Measurements from ENCODE around the gene FARSA.
"Not testable (repeated sequence)": the region's sequence is repeated elsewhere in the genome, so short reads cannot be mapped to it uniquely, and the experiment has no call there.

FARSA gene

DNA sequence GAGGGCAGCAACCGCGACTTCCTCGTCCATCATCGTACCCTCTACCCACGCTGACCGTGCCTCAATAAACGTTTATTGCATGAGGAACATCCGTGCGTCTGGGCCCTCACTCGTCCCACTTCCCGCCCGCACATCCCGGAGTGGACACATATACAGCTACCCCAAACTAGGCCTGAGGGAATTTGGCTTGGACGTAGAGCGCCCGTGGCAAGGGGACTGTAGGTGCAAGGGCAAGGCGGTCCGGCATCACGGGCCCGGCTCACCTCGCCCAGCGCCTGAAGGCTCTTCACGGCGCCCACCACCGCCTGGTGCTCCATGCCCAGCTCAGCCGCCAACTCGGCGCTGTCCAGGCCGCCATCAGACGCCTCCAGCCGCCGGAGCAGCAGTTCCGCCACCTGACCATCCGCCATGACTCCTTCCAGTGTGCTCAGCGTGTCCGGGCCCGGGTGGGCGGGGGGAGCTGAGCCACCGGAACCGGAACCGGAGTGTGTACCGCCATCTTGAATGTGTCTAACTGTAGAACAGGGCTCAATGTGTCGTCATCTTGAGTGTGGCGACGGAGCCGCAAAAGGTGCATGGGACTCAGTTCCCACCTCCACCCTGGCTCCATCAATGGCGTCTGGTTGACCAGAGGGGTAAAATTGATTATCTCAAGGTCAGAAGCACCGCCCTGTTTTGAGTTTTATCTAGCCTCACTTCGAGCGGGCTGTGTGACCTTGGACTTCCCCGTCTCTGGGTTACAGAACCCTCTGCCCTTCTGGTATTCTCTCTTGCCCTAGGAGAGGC, at the start of gene FARSA:
FARSA (minus strand) TSS at position 425 of the 786 bp plus-strand sequence; CDS start at position 410, 15 bp downstream.
- DNase-seq: peak; percentile 93

DNA sequence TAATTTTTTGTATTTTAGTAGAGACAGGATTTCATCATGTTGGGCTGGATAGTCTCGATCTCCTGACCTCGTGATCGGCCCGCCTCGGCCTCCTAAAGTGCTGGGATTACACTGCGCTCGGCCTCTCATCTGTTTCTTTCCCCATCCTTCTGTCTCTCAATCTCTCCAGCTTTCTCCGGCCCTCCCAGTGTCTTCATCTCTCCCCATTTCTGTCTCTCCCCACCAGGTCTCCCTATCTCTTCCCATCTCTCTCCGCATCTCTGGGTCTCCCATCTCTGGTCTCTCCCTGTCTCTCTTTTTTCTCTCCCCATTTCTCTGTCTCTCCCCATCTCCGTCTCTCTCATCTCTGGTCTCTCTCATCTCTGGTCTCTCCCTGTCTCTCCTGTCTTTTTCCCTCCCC, 49.6 kb upstream of the FARSA start:
- DNase-seq: no peak

DNA sequence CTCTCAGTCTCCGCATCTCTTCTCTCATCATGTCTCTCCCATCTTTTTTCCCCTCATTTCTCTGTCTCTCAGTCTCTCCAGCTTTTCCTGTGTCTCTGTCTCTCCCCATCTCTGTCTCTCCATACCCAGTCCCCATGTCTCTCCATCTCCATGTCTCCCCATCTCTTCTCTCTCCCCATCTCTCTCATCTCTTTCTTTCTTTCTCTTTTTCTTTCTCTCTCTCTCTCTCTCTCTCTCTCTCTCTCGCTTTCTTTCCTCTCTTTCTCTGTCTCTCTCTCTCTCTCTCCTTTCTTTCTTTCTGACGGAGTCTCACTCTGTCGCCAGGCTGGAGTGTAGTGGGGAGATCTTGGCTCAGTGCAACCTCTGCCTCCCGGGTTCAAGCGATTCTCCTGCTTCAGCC, 49.1 kb upstream of the FARSA start:
- DNase-seq: no peak

DNA sequence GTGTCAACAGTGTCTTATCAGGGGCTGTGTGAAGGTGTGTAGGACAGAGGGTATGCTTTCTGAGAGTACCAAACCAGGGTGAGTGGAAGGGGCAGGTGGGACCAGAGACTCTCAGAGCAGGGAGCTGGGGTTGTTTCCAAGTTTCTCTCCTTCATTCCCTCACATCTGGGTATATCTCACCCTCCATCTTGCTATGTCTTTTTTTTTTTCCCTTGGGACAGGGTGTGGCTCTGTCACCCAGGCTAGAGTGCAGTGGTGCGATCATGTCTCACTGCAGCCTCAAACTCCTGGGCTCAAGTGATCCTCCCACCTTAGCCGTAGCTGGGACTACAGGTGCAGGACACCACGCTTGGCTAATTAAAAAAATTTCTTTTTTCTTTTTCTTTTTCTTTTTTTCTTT, 46.5 kb upstream of the FARSA start:
- DNase-seq: no peak

DNA sequence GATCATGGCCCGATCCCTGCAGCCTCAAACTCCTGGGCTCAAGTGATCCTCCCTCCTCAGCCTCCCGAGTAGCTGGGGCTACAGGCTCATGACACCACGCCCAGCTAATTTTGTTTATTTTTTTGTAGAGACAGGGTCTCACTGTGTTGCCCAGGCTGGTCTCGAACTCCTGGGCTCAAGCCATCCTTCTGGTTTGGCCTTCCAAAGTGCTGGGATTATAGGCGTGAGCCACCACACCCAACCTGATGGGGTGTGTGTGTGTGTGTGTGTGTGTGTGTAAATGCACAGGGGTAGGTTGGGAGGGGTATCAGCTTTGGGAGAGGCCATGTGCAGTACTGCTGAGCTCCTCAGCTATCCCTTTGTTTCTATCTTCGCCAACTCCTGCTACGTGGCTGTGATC, 42.6 kb upstream of the FARSA start:
- not testable (repeated sequence) for DNase-seq

DNA sequence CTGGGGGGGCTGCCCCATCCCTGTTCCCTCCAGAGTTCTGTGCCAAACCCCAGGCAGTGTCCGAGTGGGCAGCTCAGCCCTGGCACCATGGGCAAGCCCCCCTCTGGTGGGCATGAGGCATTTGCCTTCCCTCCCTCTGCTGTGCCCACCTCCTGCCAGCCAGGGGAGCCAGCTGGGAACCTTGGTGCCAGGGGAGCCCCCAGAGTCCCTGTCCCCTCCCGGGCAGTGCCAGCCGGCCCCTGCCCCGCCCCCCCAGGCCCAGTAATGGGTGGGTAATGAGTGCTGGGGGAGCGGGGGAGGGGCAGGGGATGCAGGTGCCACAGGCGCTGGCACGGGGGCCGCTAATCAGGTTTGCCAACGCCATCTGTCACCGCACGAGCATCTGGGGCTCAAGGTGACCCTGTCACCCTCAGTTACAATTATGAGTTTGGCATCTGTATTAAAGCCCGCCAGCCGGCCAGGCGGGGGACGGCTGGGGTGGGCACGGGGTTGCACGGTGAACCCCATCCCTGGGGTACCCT, 41.8 kb upstream of the FARSA start:
- DNase-seq: no peak

DNA sequence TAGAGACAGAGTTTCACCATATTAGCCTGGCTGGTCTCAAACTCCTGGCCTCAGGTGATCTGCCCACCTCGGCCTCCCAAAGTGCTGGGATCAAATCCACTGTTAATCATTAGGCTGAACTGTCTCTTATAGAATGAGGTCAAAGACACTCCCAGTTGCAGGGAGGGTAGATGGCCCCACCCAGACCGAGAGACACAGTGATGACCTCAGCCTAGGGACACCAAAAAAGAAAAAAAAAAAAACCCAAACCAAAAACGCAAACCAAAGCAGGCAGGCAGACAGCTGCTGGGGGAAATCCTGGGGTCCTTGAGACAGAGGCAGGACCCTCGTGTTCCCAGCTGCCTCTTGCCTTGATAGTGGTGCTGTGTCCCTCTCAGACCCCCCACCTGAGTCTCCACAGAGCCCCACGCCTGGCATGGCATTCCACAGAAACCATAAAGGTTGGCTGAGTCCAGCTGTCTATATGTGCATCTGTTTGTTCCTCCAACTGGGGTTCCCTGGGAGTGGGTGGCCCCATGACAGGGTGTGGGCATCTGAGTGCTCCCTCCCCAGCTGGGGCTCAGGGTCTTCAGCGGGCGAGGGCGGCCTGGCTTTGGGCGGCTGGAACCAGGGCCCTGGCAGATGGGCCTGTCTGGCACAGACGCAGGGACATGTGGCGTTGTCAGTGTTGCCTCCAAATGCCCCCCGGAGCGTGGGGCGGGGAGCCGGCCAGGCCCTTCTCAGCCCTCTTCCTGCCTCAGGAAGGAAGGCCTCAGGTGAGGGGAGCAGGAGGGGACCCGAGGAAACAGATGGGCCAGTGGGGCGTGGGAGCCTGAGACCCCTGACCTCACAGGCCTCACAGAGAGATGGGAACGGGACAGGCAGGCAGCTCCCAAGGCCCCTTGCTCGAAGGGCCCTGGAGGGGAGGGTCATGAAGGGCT, 41.0 kb upstream of the FARSA start:
- no peak for DNase-seq

DNA sequence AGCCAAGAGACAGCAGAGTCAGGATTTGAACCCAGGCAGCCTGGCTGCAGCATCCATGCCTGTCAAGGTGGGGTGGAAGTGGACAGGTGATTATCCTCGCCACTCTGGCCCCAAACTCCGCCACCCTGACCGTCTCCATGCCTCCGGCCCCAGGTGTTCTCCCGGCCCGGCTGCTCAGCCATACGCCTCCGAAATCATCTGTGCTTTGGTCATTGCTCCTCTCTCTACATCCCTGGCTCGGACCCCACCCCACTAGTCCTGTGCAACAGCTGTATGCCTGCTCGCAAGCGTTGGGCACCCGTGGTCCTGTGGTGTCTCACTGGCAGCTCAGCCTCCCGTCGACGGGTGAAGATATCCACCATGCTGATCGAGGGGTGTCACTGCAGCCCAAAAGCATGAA, 39.7 kb upstream of the FARSA start:
- DNase-seq: no peak

DNA sequence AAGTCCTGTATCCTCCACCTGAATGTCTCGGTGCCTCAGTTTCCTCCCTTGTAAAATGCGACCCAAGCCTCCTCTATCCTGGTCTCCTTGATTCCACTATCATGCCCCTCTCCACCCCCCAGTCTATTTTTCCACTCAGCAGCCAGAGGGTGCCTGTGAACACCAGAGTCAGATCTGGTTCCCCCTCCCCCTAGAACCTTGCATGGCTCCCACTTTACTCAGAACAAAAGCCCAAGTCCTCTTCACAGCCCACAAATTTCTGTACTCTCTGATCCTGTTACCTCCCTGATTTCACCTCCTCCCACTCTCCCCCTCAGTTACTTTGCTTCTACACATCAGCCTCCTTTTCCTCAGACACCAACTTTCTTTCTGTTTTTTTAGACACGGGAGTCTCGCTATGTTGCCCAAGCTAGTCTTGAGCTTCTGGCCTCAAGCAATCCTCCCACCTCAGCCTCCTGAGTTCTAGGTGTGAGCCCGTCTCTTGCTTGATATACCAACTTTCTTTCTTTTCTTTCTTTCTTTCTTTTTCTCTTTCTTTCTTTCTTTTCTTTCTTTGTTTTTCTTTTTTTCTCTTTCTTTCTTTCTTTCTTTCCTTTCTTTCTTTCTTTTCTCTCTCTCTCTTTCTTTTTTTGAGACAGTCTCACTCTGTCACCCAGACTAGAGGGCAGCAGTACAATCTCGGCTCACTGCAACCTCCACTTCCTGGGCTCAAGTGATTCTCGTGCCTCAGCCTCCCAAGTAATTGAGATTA, 36.7 kb upstream of the FARSA start:
- no peak for DNase-seq

DNA sequence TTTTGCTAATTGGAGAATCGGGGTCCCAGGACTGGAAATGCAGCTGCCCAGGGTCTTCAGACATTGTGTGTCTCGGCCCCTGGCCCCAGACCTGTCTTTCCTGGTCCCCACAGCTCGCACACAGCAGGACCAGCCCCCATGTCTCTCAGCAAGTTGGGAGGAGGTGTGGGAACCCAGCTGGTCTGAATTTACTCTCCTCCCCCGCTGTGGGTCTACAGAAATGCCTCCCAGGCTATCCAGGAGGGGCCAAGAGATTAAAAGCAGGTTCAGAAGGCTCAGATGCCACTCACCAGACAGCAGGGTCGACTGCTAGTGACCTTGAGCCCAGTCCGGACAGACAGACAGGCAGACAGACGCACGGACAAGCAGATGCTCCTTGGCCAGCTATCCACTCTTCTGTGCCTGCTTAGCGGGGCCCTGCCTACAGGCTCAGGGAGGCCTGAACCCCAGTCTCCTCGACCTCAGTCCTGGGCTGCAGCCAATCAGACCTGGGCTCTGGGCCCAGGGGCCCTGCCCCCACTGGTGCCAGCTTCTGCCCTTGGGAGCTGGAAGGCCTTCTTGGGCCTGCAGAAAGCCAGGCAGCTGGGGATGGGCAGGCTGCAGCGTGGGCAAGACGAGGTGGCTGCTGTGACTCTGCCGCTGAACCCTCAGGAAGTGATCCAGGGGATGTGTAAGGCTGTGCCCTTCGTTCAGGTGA, 35.9 kb upstream of the FARSA start, which contains the start of gene DAND5:
DAND5 (plus strand) TSS at position 285 of the 697 bp plus-strand sequence; CDS start at position 370, 85 bp downstream.
- no peak for DNase-seq

DNA sequence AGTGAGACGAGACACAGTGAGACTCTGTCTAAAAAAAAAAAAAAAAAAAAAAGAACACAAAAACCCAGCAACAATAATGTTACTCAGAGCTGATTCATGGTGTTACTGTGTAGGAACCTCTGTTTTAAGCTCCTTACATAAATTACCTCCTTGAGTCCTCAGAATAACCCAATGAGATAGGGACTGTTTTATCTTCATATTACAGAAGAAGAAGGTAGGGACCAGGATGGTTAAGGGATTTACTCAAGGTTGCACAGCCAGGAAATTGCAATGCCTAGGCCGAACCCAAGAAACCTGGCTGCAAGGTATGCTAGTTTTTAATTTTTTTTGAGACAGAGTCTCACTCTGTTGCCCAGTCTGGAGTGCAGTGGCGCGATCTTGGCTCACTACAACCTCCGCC, 34.4 kb upstream of the FARSA start:
- no peak for DNase-seq

DNA sequence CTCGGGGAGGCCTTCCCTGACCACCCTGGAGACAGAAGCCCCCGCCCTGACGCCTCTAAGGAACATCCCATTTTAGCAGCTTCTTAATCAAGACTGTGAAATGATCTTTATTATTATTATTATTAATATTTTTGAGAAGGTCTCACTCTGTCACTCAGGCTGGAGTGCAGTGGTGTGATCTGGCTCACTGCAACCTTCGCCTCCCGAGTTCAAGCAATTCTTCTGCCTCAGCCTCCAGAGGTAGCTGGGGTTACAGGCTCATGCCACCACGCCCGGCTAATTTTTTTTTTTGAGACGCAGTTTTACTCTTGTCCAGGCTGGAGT, 32.3 kb upstream of the FARSA start:
- DNase-seq: no peak

DNA sequence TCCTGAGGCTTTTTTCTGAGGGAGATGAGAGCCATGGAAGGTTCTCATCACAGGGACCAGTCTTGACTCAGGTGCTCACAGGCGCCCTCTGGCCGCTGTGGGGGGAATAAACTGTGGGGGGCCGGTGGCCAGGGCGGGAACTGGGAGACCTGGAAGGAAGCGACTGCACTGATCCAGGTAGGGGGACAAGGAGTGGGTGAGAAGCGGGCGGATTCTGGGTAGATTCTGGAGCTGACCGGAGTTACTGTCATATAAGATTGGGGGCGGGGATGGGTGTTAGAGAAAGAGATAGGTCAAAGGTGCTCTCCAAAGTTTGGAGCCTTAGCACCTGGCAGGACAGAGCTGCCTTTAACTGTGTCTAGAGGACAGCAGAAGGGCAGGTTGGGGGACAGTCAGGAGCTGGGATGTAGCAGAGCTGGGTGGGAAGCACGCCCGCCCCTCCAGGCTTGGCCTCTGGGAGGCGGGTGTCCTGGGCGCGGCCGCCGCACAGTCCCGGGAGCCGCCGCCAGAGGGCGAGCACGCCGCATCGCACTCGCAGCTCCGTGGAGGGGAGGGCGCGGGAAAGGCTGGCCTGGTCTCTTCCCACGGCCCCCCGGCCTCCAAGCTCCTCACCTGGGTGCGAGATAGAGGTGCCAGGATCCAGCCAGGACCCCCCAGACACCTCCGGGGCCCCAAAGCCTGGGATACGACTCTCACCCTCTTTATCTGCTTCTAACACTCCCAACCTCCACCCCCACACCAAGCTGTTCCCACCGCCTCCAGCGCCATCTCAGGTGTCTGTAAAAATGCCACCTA, 31.7 kb upstream of the FARSA start:
- peak; percentile 88 for DNase-seq

DNA sequence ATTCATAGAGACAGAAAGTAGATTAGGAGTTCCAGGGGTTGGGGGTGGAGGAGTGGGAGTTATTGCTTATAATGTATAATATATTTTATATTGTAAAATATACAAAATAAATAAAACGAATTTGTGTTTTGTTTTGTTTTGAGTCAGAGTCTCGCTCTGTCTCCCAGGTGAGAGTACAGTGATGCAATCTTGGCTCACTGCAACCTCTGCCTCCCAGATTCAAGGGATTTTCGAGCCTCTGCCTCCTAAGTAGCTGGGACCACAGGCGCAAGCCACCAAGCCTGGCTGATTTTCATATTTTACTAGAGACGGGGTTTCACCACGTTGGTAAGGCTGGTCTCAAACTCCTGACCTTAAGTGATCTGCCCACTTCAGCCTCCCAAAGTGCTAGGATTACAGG, 26.0 kb upstream of the FARSA start:
- DNase-seq: no peak

DNA sequence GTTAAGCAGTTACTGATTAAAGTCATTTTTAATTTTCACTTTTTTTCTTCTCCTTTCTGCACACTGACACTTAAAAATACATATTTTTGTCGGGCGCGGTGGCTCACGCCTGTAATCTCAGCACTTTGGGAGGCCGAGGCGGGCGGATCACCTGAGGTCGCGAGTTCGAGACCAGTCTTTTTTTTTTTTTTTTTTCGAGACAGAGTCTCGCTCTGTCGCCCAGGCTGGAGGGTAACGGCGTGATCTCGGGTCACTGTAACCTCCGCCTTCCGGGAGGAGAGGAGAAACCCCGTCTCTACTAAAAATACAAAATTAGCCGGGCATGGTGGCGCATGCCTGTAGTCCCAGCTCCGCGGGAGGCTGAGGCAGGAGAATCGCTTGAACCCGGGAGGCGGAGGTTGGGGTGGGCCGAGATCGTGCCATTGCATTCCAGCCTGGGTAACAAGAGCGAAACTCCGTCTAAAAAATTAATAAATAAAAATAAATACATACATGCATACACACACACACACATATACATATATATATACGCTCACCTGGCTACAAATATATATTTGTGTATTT, 24.0 kb upstream of the FARSA start:
- not testable (repeated sequence) for DNase-seq

DNA sequence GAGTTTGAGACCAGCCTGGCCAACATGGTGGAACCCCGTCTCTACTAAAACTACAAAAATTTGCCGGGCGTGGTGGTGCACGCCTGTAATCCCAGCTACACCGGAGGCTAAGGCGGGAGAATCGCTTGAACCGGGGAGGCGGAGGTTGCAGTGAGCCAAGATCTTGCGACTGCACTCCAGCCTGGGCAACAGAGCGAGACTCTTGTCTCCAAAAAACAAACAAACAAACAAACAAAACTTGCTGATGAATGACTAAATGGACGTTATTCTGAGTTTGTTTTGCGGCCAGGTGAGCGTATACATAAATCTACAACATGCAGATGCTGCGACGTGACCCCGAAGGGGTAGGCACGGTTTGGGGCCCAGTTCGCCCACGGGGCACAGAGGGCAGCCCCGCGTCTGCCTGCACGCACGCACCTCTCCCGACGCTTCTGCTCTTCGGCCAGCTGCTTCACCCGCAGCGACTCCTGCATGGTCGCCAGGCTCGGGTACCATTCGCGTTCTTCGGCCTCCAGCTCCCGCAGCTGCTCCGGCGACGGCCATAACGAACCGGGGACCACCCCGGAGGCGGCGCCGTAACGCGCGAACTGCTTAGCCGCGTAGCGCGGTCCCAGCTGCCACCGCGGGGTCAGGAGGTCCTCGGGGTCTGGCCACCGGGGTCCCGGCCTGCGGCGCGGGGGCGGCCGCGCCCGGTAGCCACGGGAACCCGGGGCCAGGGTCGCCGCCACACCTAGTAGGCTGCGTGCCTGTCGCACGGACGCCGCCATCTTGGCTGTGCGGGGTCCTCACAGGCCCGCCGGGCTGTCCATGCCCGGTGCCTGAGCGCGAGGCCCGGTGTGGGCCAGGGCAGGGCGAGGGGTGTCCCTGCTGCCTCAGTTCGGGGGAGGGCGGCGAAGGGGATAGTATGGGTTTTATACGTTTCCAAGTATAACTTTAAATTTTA, 23.2 kb upstream of the FARSA start, which contains the start of gene GADD45GIP1:
GADD45GIP1 (minus strand) TSS at position 778 of the 943 bp plus-strand sequence; CDS start at position 767, 11 bp downstream.
- DNase-seq: peak; percentile 91

DNA sequence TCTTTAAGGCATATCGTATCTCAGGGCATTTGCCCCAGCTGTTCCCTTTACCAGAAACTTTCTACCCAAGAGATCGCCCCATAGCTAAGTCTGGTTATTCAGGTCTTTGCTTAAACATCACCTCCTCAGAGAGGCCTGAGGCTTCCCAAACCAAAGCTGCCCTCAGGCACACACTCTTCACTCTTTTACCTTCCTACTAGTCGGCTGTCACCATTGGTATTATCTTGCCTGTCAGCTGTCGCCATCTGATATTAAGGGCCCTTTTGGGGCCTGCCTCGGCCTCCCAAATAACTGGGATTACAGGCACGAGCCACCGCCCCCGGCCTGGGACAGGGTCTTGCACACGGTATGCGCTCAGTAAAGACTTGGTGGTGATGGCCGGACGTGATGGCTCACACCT, 22.5 kb upstream of the FARSA start:
- no peak for DNase-seq

DNA sequence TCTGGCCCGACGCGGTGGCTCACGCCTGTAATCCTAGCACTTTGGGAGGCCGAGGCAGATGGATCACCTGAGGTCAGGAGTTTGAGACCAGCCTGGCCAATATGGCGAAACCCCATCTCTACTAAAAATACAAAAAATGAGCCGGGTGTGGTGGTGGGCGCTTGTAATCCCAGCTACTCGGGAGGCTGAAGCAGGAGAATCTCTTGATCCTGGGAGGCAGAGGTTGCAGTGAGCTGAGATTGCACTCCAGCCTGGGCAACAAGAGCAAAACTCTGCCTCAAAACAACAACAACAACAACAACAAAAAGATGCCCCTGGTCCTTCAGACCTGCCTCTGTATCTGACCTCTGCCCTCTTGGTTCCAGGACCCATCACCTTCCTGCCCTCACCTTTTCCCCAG, 22.1 kb upstream of the FARSA start:
- not testable (repeated sequence) for DNase-seq

DNA sequence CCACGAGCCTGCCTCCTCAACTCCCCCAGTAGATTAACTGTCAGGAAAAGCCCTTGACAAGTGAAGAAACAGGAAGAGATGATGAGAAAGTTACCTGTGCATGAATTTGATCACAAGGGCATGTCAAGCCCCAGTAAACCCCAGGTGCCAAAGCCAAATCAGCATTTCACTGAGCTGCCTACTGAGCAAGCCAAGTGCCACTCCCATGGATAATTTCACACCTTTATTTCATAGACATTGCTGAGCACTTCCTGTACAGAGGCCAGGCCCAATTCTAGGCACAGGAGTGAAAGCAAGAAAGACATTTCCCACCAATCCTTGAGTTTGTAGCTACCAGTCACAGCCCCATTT, 21.1 kb upstream of the FARSA start:
- DNase-seq: no peak
